Psoas muscle (tissue), 8 donors: Measurements from ENCODE around the gene KRT6B. TPM values are rescaled to one million over a fixed set of nuclear protein-coding genes. Genes with fewer than 3 reads are reported as not detected.

Experiments used
- ATAC-seq, 4 donors: fragments of 200-7000 bp; cut with Tn5 transposase; one replicate each; pipeline ENCODE4 v1.9.1; 2020; ENCODE audit warnings: moderate library complexity in 3 of 4, mild to moderate bottlenecking in 2 of 4
- DNase-seq, 2 donors: peaks; one replicate each; pipeline ENCODE4 v3.0.0-alpha.2; 2020
- H3K27ac ChIP-seq: fragments of 200-600 bp; one replicate; pipeline ENCODE4 v1.8.0; 2022
- H3K27me3 ChIP-seq, 3 donors: fragments of 200-600 bp in 1 of 3; one replicate each; pipeline versions ENCODE4 v1.6.1 to v1.8.0; 2013 to 2022; ENCODE audit warnings: low read length in 2 of 3, mild to moderate bottlenecking in 2 of 3, moderate library complexity in 1 of 3; ENCODE audit not compliant: insufficient read depth in 3 of 3
- H3K36me3 ChIP-seq, 2 donors: fragments of 200-600 bp in 1 of 2; one replicate each; pipeline versions ENCODE4 v1.6.1 to v1.8.0; 2013 to 2022; ENCODE audit warnings: low read depth in 1 of 2, mild to moderate bottlenecking in 1 of 2, moderate library complexity in 1 of 2; ENCODE audit not compliant: insufficient read depth in 1 of 2
- H3K4me1 ChIP-seq: fragments of 200-600 bp; one replicate; pipeline ENCODE4 v1.8.0; 2022
- H3K4me3 ChIP-seq: fragments of 200-600 bp; one replicate; pipeline ENCODE4 v1.8.0; 2022; ENCODE audit warnings: mild to moderate bottlenecking
- H3K9me3 ChIP-seq: fragments of 200-600 bp; one replicate; pipeline ENCODE4 v1.8.0; 2022
- CTCF ChIP-seq: fragments of 200-600 bp; IDR thresholded peaks from one replicate; pipeline ENCODE4 v1.8.0; 2022; ENCODE audit warnings: antibody characterized with exemption
- WGBS, 3 donors: extraction: QIAGEN DNeasy Blood & Tissue Kit; methylation state at CpG; one replicate each; pipeline versions ENCODE4 v1.1.6 to v1.1.7; 2013; 5-methylcytosine and 5-hydroxymethylcytosine counted together
- intact Hi-C, 2 donors: fragments of 100-400 bp; cut with DNase I; formaldehyde crosslinking; loops; one replicate each; pipeline versions ENCODE4 v1.11.0 to v1.14.2; 2022
- polyA plus RNA-seq, 3 donors: library from polyadenylated mRNA; stranded (reverse); fragments of 200-250 nt; gene quantifications; one replicate each; pipeline ENCODE4 v1.2.3, GENCODE V29; 2013
- total RNA-seq, 4 donors: library from RNA; stranded (reverse); fragmentation: NEBNext Ultra II Directional in 2 of 4; extraction: Animal tissue kit (Norgen Biotek cat#: 25700) in 2 of 4; gene quantifications; one replicate each; pipeline versions ENCODE4 v1.2.1 to v1.2.4, GENCODE V29; 2021 to 2023
- donor health status: healthy with polysubstance abuse.
- donor health status: DM: no; HTN: no; CAD: no; lungs with moderate emphysema.
- donor health status: Bipolar disorder and iron deficiency.
- donor health status: healthy.
- donor health status: DM: yes; HTN: yes; CAD: no.
- donor health status: DM: no; HTN: no; CAD: no.
- donor health status: DM: no; HTN: no; CAD: no.
- donor health status: DM: yes; HTN: yes; CAD: no.

Gene KRT6B
- total and polyA plus RNA-seq, 7 donors, result 0.04 to 0.32 (median 0.15) TPM; not detected in 3

DNA sequence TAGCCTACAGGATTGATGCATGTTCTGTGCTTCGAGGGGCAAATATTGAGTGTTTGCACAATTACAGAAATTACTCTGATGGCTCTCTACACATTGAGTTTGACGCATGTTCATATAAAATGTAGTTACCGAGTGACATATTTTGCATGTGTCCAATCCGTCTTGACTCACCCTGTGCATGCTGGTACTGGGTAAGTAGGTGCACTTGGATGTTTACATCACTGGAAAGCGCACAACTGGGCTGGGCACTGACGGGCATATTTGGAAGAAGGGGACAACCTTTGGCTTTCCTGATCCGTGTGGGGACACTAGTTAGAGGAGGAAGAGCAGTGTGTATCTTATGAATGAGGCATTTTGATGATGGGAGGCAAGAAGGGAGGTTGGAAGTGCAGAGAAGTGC lies 46.0 kb upstream of the KRT6B start:
- H3K36me3 ChIP-seq, result no peaks in the 10 kb centered on the region
- DNase-seq (no peak), ATAC-seq (no peak)
- no peak for TF ChIP-seq CTCF
- H3K4me1 ChIP-seq, result no peaks in the 10 kb centered on the region
- no peak overlapping the region for H3K4me3 ChIP-seq
- no peaks in the 10 kb centered on the region for H3K9me3 ChIP-seq
- peaks cover 0 to 15% (median 2%) of the 10 kb centered on the region in 3 donors for H3K27me3 ChIP-seq
- H3K27ac ChIP-seq, result no peak overlapping the region
- intact Hi-C loops, result no loop called here
- 86 to 92% (median 87%) methylated on average over 7 of the region's 7 CpGs for WGBS, 3 donors

DNA sequence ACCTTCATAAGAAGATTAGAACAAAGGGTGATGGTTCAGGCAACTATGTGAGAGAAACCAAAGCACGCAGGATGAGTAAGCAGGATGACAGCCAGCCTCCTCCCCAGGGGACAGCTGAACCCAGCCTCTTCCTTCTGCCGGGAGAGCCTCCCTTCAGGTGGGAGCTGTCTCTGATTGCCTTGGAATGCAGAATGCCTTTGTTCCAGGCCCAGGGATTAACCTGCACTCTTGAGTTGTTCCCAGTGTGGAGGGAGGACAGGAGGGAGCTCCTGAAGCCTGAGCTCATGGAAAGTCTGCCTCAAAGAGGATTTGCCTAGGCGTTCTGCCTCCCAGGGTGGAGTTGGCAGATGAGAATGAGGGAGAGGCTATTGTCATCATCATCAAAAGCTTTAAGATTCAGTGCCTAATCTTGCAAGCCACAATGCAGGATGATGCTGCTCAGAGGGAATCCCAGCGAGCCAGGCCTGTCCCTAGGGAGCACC lies 44.7 kb upstream of the KRT6B start:
- Histone ChIP-seq H3K4me3 (no peak overlapping the region), H3K36me3 (no peaks in the 10 kb centered on the region), H3K27me3 (peaks cover 0 to 18% (median 4%) of the 10 kb centered on the region in 3 donors), H3K27ac (no peak overlapping the region), H3K9me3 (no peaks in the 10 kb centered on the region), H3K4me1 (no peaks in the 10 kb centered on the region)
- DNase-seq (no peak), ATAC-seq (no peak)
- no peak for TF ChIP-seq CTCF
- intact Hi-C loops, result no loop called here
- 39 to 51% (median 42%) methylated on average over 4 of the region's 4 CpGs for WGBS, 3 donors

DNA sequence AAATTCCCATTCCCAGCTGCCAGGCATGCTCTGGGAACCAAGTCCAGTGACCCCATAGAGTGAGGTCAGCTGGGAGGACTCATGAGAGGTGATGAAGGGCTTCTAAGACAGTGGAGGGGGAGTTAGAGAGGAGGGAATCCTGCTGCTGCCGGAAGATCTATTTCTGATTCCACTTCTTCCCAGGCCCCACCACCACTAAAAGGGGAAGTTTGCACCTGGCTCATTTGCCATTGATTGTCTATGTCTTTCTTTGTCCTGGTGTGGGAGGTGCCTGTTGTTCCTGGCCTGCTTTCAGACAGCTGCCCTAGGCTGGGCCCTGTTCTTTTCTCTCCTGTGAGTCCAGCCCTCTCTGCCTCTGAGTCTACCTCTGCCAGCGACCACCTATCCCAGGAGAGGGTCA lies 44.1 kb upstream of the KRT6B start:
- DNase-seq (no peak), ATAC-seq (no peak)
- intact Hi-C loops, result no loop called here
- Histone ChIP-seq H3K36me3 (no peaks in the 10 kb centered on the region), H3K4me1 (no peaks in the 10 kb centered on the region), H3K4me3 (no peak overlapping the region), H3K27me3 (peaks cover 0 to 19% (median 4%) of the 10 kb centered on the region in 3 donors), H3K27ac (no peak overlapping the region), H3K9me3 (no peaks in the 10 kb centered on the region)
- WGBS, 3 donors, result 51 to 64% (median 56%) methylated on average over 2 of the region's 2 CpGs
- TF ChIP-seq CTCF, result no peak

- intact Hi-C loops, result no loop called here
- no peak overlapping the region for H3K4me3 ChIP-seq
- H3K4me1 ChIP-seq, result no peaks in the 10 kb centered on the region
- no peaks in the 10 kb centered on the region for H3K36me3 ChIP-seq
- DNase-seq, result no peak
- peaks cover 0 to 19% (median 1%) of the 10 kb centered on the region in 3 donors for H3K27me3 ChIP-seq
- no peak for TF ChIP-seq CTCF
- H3K27ac ChIP-seq, result no peak overlapping the region
- no peaks in the 10 kb centered on the region for H3K9me3 ChIP-seq
- no peak for ATAC-seq
- WGBS, 3 donors, result 48 to 55% (median 51%) methylated on average over 3 of the region's 3 CpGs
These were observed 43.4 kb upstream of the KRT6B start for GRCh38 chr12:52495389-52495788.

- no peaks in the 10 kb centered on the region for H3K36me3 ChIP-seq
- TF ChIP-seq CTCF, result no peak
- H3K4me1 ChIP-seq, result no peaks in the 10 kb centered on the region
- intact Hi-C loops, result no loop called here
- DNase-seq (peak in 1 of 2 donors; percentile 34), ATAC-seq (no peak)
- WGBS, 3 donors, result 48 to 67% (median 56%) methylated on average over 4 of the region's 4 CpGs
- no peaks in the 10 kb centered on the region for H3K9me3 ChIP-seq
- H3K4me3 ChIP-seq, result no peak overlapping the region
- H3K27me3 ChIP-seq, result peaks cover 0 to 19% (median 1%) of the 10 kb centered on the region in 3 donors
- no peak overlapping the region for H3K27ac ChIP-seq
These were observed 42.6 kb upstream of the KRT6B start for GRCh38 chr12:52494518-52494917.
